HG03196 (cell line): ENCODE measurements around the gene PKDCC.

Experiments used
- ATAC-seq: cut with Tn5 transposase; IDR thresholded peaks from one replicate; pipeline ENCODE4 v1.9.1; 2021; ENCODE audit not compliant: unreplicated experiment

PKDCC gene

GRCh38 chr2:42047488-42048298 is at the start of gene PKDCC:
Gene PKDCC, plus strand, starts transcription at chr2:42048021. Its CDS starts 179 bp downstream, at chr2:42048200.
- ATAC-seq: peak; percentile 47

GRCh38 chr2:41998186-41999127 is 49.4 kb upstream of the PKDCC start:
- no peak for ATAC-seq

GRCh38 chr2:41999128-41999480 is 48.7 kb upstream of the PKDCC start:
- no peak for ATAC-seq

GRCh38 chr2:41999592-42000281 is 48.1 kb upstream of the PKDCC start:
- no peak for ATAC-seq

- ATAC-seq: no peak
Observed at GRCh38 chr2:42001711-42002201, 46.1 kb upstream of the PKDCC start.

- ATAC-seq: no peak
Observed at GRCh38 chr2:42007551-42007950, 40.3 kb upstream of the PKDCC start.

- no peak for ATAC-seq
Observed at GRCh38 chr2:42008241-42008921, 39.4 kb upstream of the PKDCC start.

- no peak for ATAC-seq
Observed at GRCh38 chr2:42009657-42010580, 37.9 kb upstream of the PKDCC start.

GRCh38 chr2:42010743-42011298 is 37.0 kb upstream of the PKDCC start:
- no peak for ATAC-seq

GRCh38 chr2:42012137-42012536 is 35.7 kb upstream of the PKDCC start:
- ATAC-seq: no peak

GRCh38 chr2:42012651-42013050 is 35.2 kb upstream of the PKDCC start:
- no peak for ATAC-seq

- no peak for ATAC-seq
Observed at GRCh38 chr2:42013409-42013808, 34.4 kb upstream of the PKDCC start.

- no peak for ATAC-seq
Observed at GRCh38 chr2:42021464-42021863, 26.4 kb upstream of the PKDCC start.

- no peak for ATAC-seq
Observed at GRCh38 chr2:42025151-42025582, 22.7 kb upstream of the PKDCC start.

- ATAC-seq: no peak
Observed at GRCh38 chr2:42026272-42026671, 21.5 kb upstream of the PKDCC start.

GRCh38 chr2:42028571-42029148 is 19.2 kb upstream of the PKDCC start:
- ATAC-seq: peak; percentile 90

GRCh38 chr2:42029171-42029570 is 18.6 kb upstream of the PKDCC start:
- no peak for ATAC-seq

GRCh38 chr2:42029639-42030199 is 18.1 kb upstream of the PKDCC start:
- ATAC-seq: no peak
